NCI-H446 treated with DMSO at 0.1 percent for 48 hours (cell line): Measurements from ENCODE around the gene BTBD9.

Experiments
- DNase-seq: peaks from one replicate; lab custom pipeline; 2025; lab: John Stamatoyannopoulos, UW

Gene BTBD9

GRCh38 chr6:38554700-38555413, 84.9 kb downstream of the BTBD9 start:
- peak; percentile 74 for DNase-seq

- DNase-seq = no peak
Measured at GRCh38 chr6:38554014-38554413, 85.7 kb downstream of the BTBD9 start.

GRCh38 chr6:38552121-38552520, 87.6 kb downstream of the BTBD9 start:
- no peak for DNase-seq

- DNase-seq = no peak
Measured at GRCh38 chr6:38549795-38550194, 89.9 kb downstream of the BTBD9 start.

DNA sequence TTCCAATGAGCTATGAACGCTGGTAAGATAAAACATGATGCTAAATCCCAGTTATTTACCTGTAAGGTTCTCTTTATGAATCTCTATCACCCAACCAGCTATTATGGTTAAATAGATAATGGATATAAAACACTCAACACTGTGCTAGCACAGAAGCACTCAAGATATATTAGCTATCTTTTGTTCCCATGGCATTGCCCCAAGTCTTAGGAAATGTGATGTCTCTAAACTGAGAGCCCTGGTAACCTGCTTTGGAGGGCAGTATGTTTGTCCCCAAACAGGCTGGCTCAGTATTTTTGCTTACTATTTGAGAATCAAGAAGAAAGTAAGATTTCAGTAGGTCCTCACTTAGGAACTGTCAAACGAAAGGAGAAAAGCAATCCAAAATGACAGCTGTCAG, 90.5 kb downstream of the BTBD9 start:
- DNase-seq = no peak

DNA sequence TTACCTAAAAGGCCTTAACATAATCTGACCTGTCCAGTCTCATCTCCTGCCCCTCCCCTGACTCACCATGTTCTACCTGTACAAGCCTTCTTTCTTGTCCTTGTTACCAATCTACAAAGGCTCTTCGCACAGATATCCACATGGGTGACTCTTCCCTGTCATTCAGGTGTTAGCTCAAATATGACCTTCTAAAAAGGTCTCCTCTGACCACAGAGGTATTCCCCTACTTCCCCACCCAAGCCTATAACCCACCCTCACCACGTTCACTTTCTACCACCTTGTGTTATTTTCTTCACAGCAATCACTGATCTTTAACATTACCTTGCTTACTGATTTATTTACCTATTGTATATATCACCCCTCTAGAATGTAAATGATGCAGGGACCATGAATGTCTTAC, 96.7 kb downstream of the BTBD9 start:
- DNase-seq = no peak

GRCh38 chr6:38542031-38542430, 97.7 kb downstream of the BTBD9 start:
- DNase-seq = no peak

- DNase-seq = no peak
Measured at GRCh38 chr6:38533064-38533463, 106.7 kb downstream of the BTBD9 start.

- DNase-seq = no peak
Measured at GRCh38 chr6:38531134-38531533, 108.6 kb downstream of the BTBD9 start.

DNA sequence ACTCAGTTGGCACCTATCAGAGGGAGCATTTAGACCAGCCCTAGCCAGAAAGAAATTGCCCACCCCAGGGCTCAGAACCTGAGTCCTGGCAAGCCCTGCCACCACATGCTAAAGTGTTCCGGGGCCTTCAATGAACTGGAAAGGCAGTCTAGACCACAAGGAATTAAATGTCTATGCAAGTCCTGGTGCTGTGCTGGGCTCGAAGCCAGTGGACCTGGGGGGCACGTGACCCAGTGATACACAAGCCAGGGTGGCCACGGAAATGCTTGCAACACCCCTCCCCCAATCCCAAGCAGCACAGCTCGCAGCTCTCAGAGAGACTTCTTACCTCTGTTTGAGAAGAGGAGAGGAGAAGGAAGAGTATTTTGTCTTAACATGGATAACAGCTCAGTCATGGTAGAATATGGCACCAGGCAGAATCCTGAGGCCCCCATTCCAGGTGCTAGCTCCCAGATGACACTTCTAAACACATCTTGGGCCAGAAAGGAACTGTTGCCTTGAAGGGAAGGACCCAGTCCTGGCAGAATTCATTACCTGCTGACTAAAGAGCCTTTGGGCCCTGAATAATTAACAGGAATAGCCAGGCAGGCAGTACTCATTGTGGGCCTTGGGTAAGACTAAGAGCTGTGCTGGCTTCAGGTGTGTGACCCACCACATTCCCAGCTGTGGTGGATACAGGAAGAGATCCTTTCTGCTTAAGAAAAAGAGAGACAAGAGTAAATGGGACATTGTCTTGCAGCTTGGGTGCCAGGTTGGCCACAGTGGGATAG, 111.3 kb downstream of the BTBD9 start:
- DNase-seq = no peak

DNA sequence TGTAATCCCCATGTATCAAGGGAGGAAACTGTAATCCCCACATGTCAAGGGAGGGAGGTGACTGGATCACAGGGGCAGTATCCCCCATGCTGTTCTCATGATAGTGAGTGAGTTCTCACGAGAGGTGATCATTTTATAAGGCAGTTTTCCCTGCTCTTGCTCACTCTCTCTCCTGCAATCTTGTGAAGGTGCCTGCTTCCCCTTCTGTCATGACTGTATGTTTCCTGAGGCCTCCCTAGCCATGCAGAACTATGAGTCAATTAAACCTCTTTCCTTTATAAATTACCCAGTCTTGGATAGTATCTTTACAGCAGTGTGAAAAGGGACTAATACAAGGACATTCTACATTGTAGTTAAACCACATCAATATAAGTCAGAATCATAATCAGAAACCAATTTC, 112.4 kb downstream of the BTBD9 start:
- no peak for DNase-seq

GRCh38 chr6:38525888-38526287, 113.8 kb downstream of the BTBD9 start:
- no peak for DNase-seq

GRCh38 chr6:38524436-38525145, 115.1 kb downstream of the BTBD9 start:
- no peak for DNase-seq

DNA sequence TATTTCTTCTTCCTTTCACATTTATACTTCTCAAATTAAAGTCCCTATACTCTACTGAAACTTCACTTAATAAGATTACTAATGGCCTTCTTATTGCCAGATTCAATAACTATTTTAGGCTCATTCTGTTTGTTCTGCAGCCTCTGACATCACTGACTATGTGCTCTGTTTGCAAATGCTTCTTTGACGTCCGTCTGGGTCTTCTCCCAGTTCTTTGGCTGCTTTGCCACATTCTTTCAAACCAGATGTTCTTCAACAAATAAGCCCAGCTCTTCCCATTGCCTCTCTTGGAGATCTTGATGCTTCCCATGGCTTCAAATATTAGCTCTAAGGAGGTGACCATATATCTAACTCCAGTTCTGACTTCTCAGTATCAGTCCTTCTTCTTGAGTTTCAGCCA, 117.4 kb downstream of the BTBD9 start:
- DNase-seq = no peak

DNA sequence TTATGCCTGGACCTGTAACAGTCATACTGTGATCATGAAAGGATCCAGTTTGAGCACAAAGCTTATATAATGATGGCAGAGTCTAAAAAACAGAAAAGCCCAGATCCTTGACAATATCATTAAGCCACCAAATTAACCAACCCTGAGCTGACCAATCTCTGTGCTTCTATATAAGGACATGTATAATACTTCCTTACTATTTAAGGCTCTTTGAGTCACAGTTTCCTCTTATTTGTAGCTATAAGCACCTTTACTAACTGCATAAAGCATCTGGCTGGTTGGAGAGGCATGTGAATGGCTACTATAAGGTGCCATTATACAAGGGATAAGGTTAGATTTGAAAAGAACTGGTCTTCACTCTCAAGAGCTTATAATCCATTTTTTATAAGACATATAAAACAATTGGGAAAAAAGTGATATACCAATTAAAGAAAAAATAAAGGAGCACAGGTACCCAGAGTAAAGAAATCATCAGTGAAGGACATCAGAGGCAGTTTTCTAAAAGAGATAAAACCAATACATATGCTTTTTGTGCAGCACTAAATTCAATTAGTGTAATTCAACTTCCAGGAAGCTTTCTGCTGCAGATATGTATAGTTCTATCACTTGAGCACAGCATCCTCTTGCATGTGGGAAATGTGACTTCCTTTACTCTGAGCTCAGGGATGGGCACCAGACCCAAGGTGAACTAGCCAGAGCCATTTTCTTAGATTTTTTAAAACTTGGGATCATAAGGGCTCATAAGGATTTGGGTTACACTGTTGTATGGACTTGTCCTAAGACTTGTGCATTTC, 121.0 kb downstream of the BTBD9 start:
- DNase-seq = no peak

DNA sequence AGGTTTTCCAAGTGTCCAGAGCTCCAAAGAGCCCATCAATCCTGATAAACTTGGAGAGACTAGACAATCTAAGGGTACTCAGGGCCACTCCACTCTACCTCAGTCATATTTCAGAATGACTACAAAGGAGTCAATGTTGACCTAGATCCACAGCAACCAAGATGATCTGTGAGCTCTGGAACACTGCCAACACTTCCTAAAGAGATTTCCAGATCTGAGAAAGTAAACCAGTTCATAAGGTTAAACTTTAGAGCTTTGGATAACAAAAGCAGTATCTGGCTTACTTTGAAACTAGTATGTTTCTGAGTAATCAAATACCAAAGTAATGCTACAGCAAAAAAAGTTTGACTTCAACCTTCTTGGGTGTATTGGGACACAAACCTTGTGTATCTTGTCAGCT, 122.7 kb downstream of the BTBD9 start:
- DNase-seq = no peak

- DNase-seq = no peak
Measured at GRCh38 chr6:38514399-38514798, 125.3 kb downstream of the BTBD9 start.

- DNase-seq = no peak
Measured at GRCh38 chr6:38512211-38512610, 127.5 kb downstream of the BTBD9 start.

GRCh38 chr6:38510205-38510604, 129.5 kb downstream of the BTBD9 start:
- DNase-seq = no peak

DNA sequence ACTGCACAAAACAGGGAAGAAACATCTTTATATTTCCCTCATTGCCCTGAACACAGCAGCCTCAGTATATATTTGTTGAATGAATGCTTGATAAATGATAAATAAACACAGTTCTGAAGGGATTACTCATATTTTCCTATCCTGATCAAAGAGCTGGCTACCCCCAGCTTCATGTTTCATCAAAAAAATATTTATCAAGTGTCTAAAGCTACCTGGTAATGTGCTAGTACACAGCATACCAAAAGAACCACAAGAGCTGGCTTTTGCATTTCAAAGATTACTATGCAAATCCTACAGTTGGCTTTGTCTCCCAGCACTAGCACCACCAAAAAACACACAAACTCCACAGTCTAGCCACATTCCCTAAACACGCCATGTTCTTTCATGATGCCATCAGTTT, 130.0 kb downstream of the BTBD9 start:
- DNase-seq = no peak

GRCh38 chr6:38508894-38509293, 130.8 kb downstream of the BTBD9 start:
- no peak for DNase-seq

DNA sequence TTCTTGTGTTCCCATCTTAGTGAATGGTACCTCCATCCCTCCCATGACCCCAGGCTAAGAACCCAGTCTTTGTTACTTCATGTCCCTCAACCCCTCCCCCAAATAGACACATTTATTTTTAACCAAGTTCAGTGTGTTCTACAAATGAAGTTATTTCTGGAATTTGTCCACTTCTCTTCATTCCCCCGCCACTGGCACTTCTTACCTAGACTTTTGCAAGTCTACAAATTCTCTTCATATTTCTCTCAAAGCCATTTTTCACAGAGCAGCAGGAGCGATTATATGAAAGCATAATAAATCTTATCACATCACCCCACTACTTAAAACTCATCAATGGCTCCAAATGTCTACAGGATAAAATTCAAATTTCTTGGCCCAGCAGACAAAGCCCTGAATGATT, 131.4 kb downstream of the BTBD9 start:
- DNase-seq = no peak
